DOHH2 (cell line): Measurements from ENCODE around the gene ZNF410.

Experiments
- CTCF ChIP-seq: fragments of 200-600 bp; sonication (generic); IDR thresholded peaks from one replicate; pipeline ENCODE4 v1.5.1; 2014; ENCODE audit warnings: antibody characterized with exemption, mild to moderate bottlenecking, low read depth, low read length; ENCODE audit not compliant: poor library complexity, severe bottlenecking
- EZH2phosphoT487 ChIP-seq: fragments of 200-600 bp; sonication (generic); IDR thresholded peaks from 2 replicates; pipeline ENCODE4 v1.6.1; 2017; ENCODE audit warnings: borderline replicate concordance, mild to moderate bottlenecking, antibody characterized with exemption, low read length, moderate library complexity, mixed read lengths

GRCh38 chr14:73903028-73903427 lies 16.4 kb downstream of the ZNF410 start:
- no peak for TF ChIP-seq CTCF
- no peak for TF ChIP-seq EZH2phosphoT487
